ENCODE results near the gene CTTN. TPM values are rescaled to one million over a fixed set of nuclear protein-coding genes. Genes with fewer than 3 reads are reported as not detected.

CTTN gene
- total and polyA plus RNA-seq, 2 of the 8 experiments (the other 6 are each of a cell fraction or from before 2014, with no cell fraction given), result 84.6 to 216 TPM

DNA sequence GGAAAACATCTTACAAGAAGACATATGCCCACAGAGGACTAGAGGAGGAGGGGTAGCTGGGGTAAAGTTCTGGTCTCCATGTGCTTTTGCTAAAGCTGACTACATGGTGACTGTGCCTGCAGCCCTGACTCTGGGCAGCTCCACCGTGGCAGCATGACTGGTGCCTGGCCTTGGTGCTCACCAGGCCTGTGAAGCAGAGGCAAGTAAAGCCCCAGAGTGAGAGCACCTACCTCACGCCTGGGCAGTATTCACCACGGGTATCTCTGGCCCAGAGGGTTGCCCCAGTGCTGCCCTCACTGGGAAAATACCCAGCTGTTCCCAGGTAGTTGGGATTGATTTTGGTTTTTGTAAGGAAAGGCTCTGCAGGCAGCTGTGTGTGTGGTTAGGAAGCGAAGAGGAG is 78.3 kb downstream of the CTTN start:
- Histone ChIP-seq H3K4me2 (ENCODE audit: insufficient read depth in 1 of 2, low read depth in 2 of 2, low read length in 2 of 2) (no peak overlapping the region), H3K18ac (ENCODE audit: extremely low read depth, low read length) (no peak overlapping the region), H4K91ac (replicated peaks; ENCODE audit: insufficient read length, low read length) (no peak overlapping the region), H3K4me3 (ENCODE audit: extremely low read depth in 1 of 4, insufficient read depth in 2 of 4, low read depth in 3 of 4, low read length in 4 of 4) (no peak overlapping the region), H2BK20ac (ENCODE audit: low read length) (no peak overlapping the region), H3K4ac (replicated peaks; ENCODE audit: insufficient read length, low read depth, low read length) (no peak overlapping the region), H3K9me3 (ENCODE audit: insufficient read depth in 2 of 2, low read depth in 1 of 2, low read length in 1 of 2) (no peaks in the 10 kb centered on the region), H3K4me1 (replicated peaks in 1 of 4; ENCODE audit: control insufficient read depth in 3 of 4, insufficient read depth in 4 of 4, low read length in 3 of 4) (no peaks in the 10 kb centered on the region; a peak in 1 of 7 replicates), H4K8ac (ENCODE audit: extremely low read depth, insufficient read depth, low read length) (no peak overlapping the region), H2BK120ac (replicated peaks; ENCODE audit: low read depth, low read length) (no peak overlapping the region), H3K27ac (ENCODE audit: low read depth, low read length) (no peak overlapping the region), H3K9ac (replicated peaks in 1 of 4; ENCODE audit: extremely low read depth in 1 of 4, low read depth in 3 of 4, low read length in 3 of 4) (no peak overlapping the region), H3K56ac (replicated peaks; ENCODE audit: insufficient read length, low read depth, low read length) (no peak overlapping the region), H3K23ac (ENCODE audit: insufficient read length) (no peak overlapping the region), H3K79me2 (ENCODE audit: control insufficient read depth in 1 of 2, insufficient read depth in 2 of 2, low read length in 2 of 2) (no peaks in the 10 kb centered on the region), H3K79me1 (ENCODE audit: low read depth, low read length) (no peaks in the 10 kb centered on the region), H2AFZ (ENCODE audit: low read length) (no peak overlapping the region), H2BK5ac (ENCODE audit: low read depth, low read length) (no peak overlapping the region), H4K5ac (ENCODE audit: insufficient read length, low read depth, low read length) (no peak overlapping the region), H4K20me1 (replicated peaks in 1 of 2; ENCODE audit: control insufficient read depth in 1 of 2, insufficient read depth in 2 of 2, low read length in 2 of 2) (peaks cover 0 to 2% of the 10 kb centered on the region in 2 experiments), H2AK5ac (ENCODE audit: low read depth, low read length) (no peak overlapping the region), H2BK12ac (ENCODE audit: low read depth, low read length) (no peak overlapping the region), H3K27me3 (replicated peaks in 1 of 4; ENCODE audit: control insufficient read depth in 3 of 4, extremely low read depth in 1 of 4, insufficient read depth in 3 of 4, low read length in 3 of 4) (no peaks in the 10 kb centered on the region), H3K14ac (ENCODE audit: insufficient read length) (no peak overlapping the region), H3K23me2 (ENCODE audit: low read depth, low read length) (no peaks in the 10 kb centered on the region), H3K36me3 (ENCODE audit: control insufficient read depth in 2 of 4, insufficient read depth in 4 of 4, low read length in 3 of 4) (no peaks in the 10 kb centered on the region; a peak in 2 of 8 replicates), H2BK15ac (ENCODE audit: low read length) (no peak overlapping the region)
- ChIA-PET CTCF (ENCODE audit: partially characterized antibody) (interaction anchor here (0.6 to 1.8 kb wide), 6 partner anchors 9 to 1929 kb away, joined by 3 to 8 read pairs (median 4); no protein-coding TSS in a partner anchor), POLR2A (ENCODE audit: partially characterized antibody) (interaction anchor here (0.6 kb wide), 1 partner anchor 444 kb away, joined by 3 read pairs; no protein-coding TSS in a partner anchor)
- TF ChIP-seq SRF (IDR thresholded peaks at IDR 0.05; ENCODE audit: low read depth, low read length) (no peak), BACH1 (IDR thresholded peaks at IDR 0.05; ENCODE audit: low read length) (no peak), JUN (IDR thresholded peaks at IDR 0.05; ENCODE audit: low read depth, low read length) (no peak), CBX8 (IDR thresholded peaks at IDR 0.05; ENCODE audit: borderline replicate concordance, low read depth, low read length) (no peak), POLR2A (IDR thresholded peaks at IDR 0.05; ENCODE audit: control extremely low read depth in 1 of 2, low read depth in 2 of 2, low read length in 2 of 2) (no peak), TAF1 (IDR thresholded peaks at IDR 0.05; ENCODE audit: low read depth, low read length) (no peak), MAFK (IDR thresholded peaks at IDR 0.05; ENCODE audit: low read depth, low read length) (no peak), TCF12 (IDR thresholded peaks at IDR 0.05; ENCODE audit: low read depth, low read length) (no peak), SP2 (IDR thresholded peaks at IDR 0.05; ENCODE audit: low read length) (no peak)
- 92% methylated on average over 4 of the region's 4 CpGs; no CpG with 5 or more reads in 1 of the 2 experiments for WGBS, 2 experiments (ENCODE audit: extremely low coverage in 1 of 2, insufficient coverage in 1 of 2, insufficient read length in 1 of 2, insufficient replicate concordance in 2 of 2, low coverage in 1 of 2, low lambda C conversion rate in 2 of 2, missing lambda C conversion rate in 1 of 2)
- FAIRE-seq (no peak), DNase-seq (ENCODE audit: low read depth in 1 of 2, low spot score in 2 of 2) (no peak)

Measured in H1 (cell line).